ENCODE results near the gene CMYA5. TPM values are rescaled to one million over a fixed set of nuclear protein-coding genes. Genes with fewer than 3 reads are reported as not detected.

The CMYA5 gene
- total RNA-seq (2021): 0.81 and 0.88 TPM in 2 replicates
- percentile 35 among the genes with signal in this experiment for Bru-seq, nascent RNA
- BruChase-seq, experiment 1, labeled RNA remaining after a 2-hour chase: percentile 48 among the genes with signal in this experiment
- percentile 46 among the genes with signal in this experiment for BruChase-seq, experiment 2, labeled RNA remaining after a 6-hour chase
- long read RNA-seq: 0 reads

- Histone ChIP-seq H3K27ac (no peak within 1 kb of the TSS), H3K27me3 (ENCODE audit: insufficient read depth, low read depth) (no peaks in the 10 kb centered on the region), H3K4me2 (no peak within 1 kb of the TSS), H3F3A (ENCODE audit: insufficient read depth, low read depth) (no peaks in the 10 kb centered on the region), H3K36me3 (ENCODE audit: low read depth) (no peaks in the 10 kb centered on the region), H2AFZ (no peak within 1 kb of the TSS), H3K79me2 (ENCODE audit: low read depth) (no peaks in the 10 kb centered on the region), H3K4me3 (no peak within 1 kb of the TSS), H3K9me3 (ENCODE audit: insufficient read depth, low read depth) (no peaks in the 10 kb centered on the region), H4K20me1 (ENCODE audit: insufficient read depth) (no peaks in the 10 kb centered on the region), H3K9me2 (ENCODE audit: insufficient read depth) (no peaks in the 10 kb centered on the region), H3K4me1 (replicated peaks; ENCODE audit: insufficient read depth) (no peaks in the 10 kb centered on the region)
- TF ChIP-seq EZH2 (IDR thresholded peaks at IDR 0.05; ENCODE audit: low read depth) (no peak), CTCF (conservative IDR thresholded peaks at IDR 0.05) (no peak)
- BruUV-seq (replicated peaks): no TSS peak
- no peak for DNase-seq
- ChIA-PET POLR2A (ENCODE audit: unreplicated experiment) (no interaction called here), CTCF (interaction anchor here (0.6 kb wide), 1 partner anchor 1248 kb away, joined by 3 read pairs; no protein-coding TSS in a partner anchor)
- intact Hi-C loops (cut with micrococcal nuclease; ENCODE audit: unreplicated experiment): no loop called here
Observed at GRCh38 chr5:79689541-79690466, at the start of gene CMYA5. Gene CMYA5 (plus strand): TSS chr5:79689836. CDS start chr5:79689908, 72 bp downstream.

GRCh38 chr5:79640571-79641055 lies 49.0 kb upstream of the CMYA5 start:
- Histone ChIP-seq H2AFZ (no peak overlapping the region), H3F3A (ENCODE audit: insufficient read depth, low read depth) (peaks cover 6% of the 10 kb centered on the region), H3K4me3 (no peak overlapping the region), H3K4me1 (replicated peaks; ENCODE audit: insufficient read depth) (no peaks in the 10 kb centered on the region), H3K27ac (no peak overlapping the region), H3K36me3 (ENCODE audit: low read depth) (peaks cover 21% of the 10 kb centered on the region), H3K9me3 (ENCODE audit: insufficient read depth, low read depth) (no peaks in the 10 kb centered on the region), H3K4me2 (no peak overlapping the region), H4K20me1 (ENCODE audit: insufficient read depth) (no peaks in the 10 kb centered on the region), H3K79me2 (ENCODE audit: low read depth) (no peaks in the 10 kb centered on the region), H3K27me3 (ENCODE audit: insufficient read depth, low read depth) (no peaks in the 10 kb centered on the region), H3K9me2 (ENCODE audit: insufficient read depth) (no peaks in the 10 kb centered on the region)
- TF ChIP-seq EZH2 (IDR thresholded peaks at IDR 0.05; ENCODE audit: low read depth): no peak
- no peak for TF ChIP-seq CTCF (conservative IDR thresholded peaks at IDR 0.05)
- no TSS peak for BruUV-seq (replicated peaks)
- POLR2A ChIA-PET (ENCODE audit: unreplicated experiment): no interaction called here
- intact Hi-C loops (cut with micrococcal nuclease; ENCODE audit: unreplicated experiment): no loop called here
- CTCF ChIA-PET: interaction anchor here (0.6 kb wide), 1 partner anchor 8 kb away, joined by 3 read pairs; no protein-coding TSS in a partner anchor
- DNase-seq: no peak

- H3F3A ChIP-seq (ENCODE audit: insufficient read depth, low read depth): peaks cover 4% of the 10 kb centered on the region
- CTCF ChIA-PET: no interaction called here
- H3K4me3 ChIP-seq: no peak overlapping the region
- POLR2A ChIA-PET (ENCODE audit: unreplicated experiment): no interaction called here
- no peak for TF ChIP-seq CTCF (conservative IDR thresholded peaks at IDR 0.05)
- no peak for TF ChIP-seq EZH2 (IDR thresholded peaks at IDR 0.05; ENCODE audit: low read depth)
- no TSS peak for BruUV-seq (replicated peaks)
- H3K9me2 ChIP-seq (ENCODE audit: insufficient read depth): no peaks in the 10 kb centered on the region
- no peaks in the 10 kb centered on the region for H3K79me2 ChIP-seq (ENCODE audit: low read depth)
- H3K27ac ChIP-seq: no peak overlapping the region
- no peak overlapping the region for H3K4me2 ChIP-seq
- H3K36me3 ChIP-seq (ENCODE audit: low read depth): peaks cover 27% of the 10 kb centered on the region
- H4K20me1 ChIP-seq (ENCODE audit: insufficient read depth): no peaks in the 10 kb centered on the region
- no peak for DNase-seq
- H3K4me1 ChIP-seq (replicated peaks; ENCODE audit: insufficient read depth): no peaks in the 10 kb centered on the region
- no peak overlapping the region for H2AFZ ChIP-seq
- intact Hi-C loops (cut with micrococcal nuclease; ENCODE audit: unreplicated experiment): no loop called here
- H3K9me3 ChIP-seq (ENCODE audit: insufficient read depth, low read depth): no peaks in the 10 kb centered on the region
- no peaks in the 10 kb centered on the region for H3K27me3 ChIP-seq (ENCODE audit: insufficient read depth, low read depth)
Observed at GRCh38 chr5:79641414-79641813, 48.2 kb upstream of the CMYA5 start.
